ENCODE data around the gene TENM3.
"Not testable (repeated sequence)": the region's sequence is repeated elsewhere in the genome, so short reads cannot be mapped to it uniquely, and the experiment has no call there.

The TENM3 gene

GRCh38 chr4:182338063-182338462, 94.9 kb downstream of the TENM3 start:
- no peak for DNase-seq (ENCODE audit: low read depth)

GRCh38 chr4:182338746-182339145, 95.5 kb downstream of the TENM3 start:
- peak; percentile 17 for DNase-seq (ENCODE audit: low read depth)

- no peak for DNase-seq (ENCODE audit: low read depth)
These were observed 96.0 kb downstream of the TENM3 start for GRCh38 chr4:182339221-182339641.

- DNase-seq (ENCODE audit: low read depth), result no peak
These were observed 100.3 kb downstream of the TENM3 start for GRCh38 chr4:182343453-182343852.

GRCh38 chr4:182344968-182345367, 101.8 kb downstream of the TENM3 start:
- DNase-seq (ENCODE audit: low read depth), result no peak

GRCh38 chr4:182346250-182346649, 103.0 kb downstream of the TENM3 start:
- no peak for DNase-seq (ENCODE audit: low read depth)

- no peak for DNase-seq (ENCODE audit: low read depth)
These were observed 103.6 kb downstream of the TENM3 start for GRCh38 chr4:182346675-182347375.

- no peak for DNase-seq (ENCODE audit: low read depth)
These were observed 105.7 kb downstream of the TENM3 start for GRCh38 chr4:182348779-182349326.

GRCh38 chr4:182350041-182350440, 106.8 kb downstream of the TENM3 start:
- no peak for DNase-seq (ENCODE audit: low read depth)

GRCh38 chr4:182351485-182351884, 108.3 kb downstream of the TENM3 start:
- DNase-seq (ENCODE audit: low read depth), result no peak

- DNase-seq (ENCODE audit: low read depth), result no peak
These were observed 110.9 kb downstream of the TENM3 start for GRCh38 chr4:182354106-182354505.

- DNase-seq (ENCODE audit: low read depth), result peak; percentile 10
These were observed 111.7 kb downstream of the TENM3 start for GRCh38 chr4:182354867-182355266.

GRCh38 chr4:182367153-182367552, 124.0 kb downstream of the TENM3 start:
- no peak for DNase-seq (ENCODE audit: low read depth)

- DNase-seq (ENCODE audit: low read depth), result peak; percentile 12
These were observed 126.0 kb downstream of the TENM3 start for GRCh38 chr4:182369211-182369610.

- no peak for DNase-seq (ENCODE audit: low read depth)
These were observed 127.3 kb downstream of the TENM3 start for GRCh38 chr4:182370491-182370890.

GRCh38 chr4:182380771-182381181, 137.6 kb downstream of the TENM3 start:
- no peak for DNase-seq (ENCODE audit: low read depth)

- DNase-seq (ENCODE audit: low read depth), result no peak
These were observed 139.7 kb downstream of the TENM3 start for GRCh38 chr4:182382941-182383340.

- DNase-seq (ENCODE audit: low read depth), result no peak
These were observed 141.5 kb downstream of the TENM3 start for GRCh38 chr4:182384631-182385091.

GRCh38 chr4:182385897-182386296, 142.7 kb downstream of the TENM3 start:
- DNase-seq (ENCODE audit: low read depth), result no peak

- not testable (repeated sequence) for DNase-seq (ENCODE audit: low read depth)
These were observed 143.4 kb downstream of the TENM3 start for GRCh38 chr4:182386576-182386975.

- DNase-seq (ENCODE audit: low read depth), result no peak
These were observed 148.0 kb downstream of the TENM3 start for GRCh38 chr4:182391111-182391684.

GRCh38 chr4:182394181-182394580, 151.0 kb downstream of the TENM3 start:
- DNase-seq (ENCODE audit: low read depth), result no peak

GRCh38 chr4:182400081-182400480, 156.9 kb downstream of the TENM3 start:
- no peak for DNase-seq (ENCODE audit: low read depth)
